ENCODE results near the gene MRPS26. TPM values are rescaled to one million over a fixed set of nuclear protein-coding genes. Genes with fewer than 3 reads are reported as not detected.

MRPS26 gene
- total and polyA plus RNA-seq, 2 of the 13 experiments (the other 11 are each of a cell fraction or from before 2014, with no cell fraction given) = 89.8 to 187 TPM

DNA sequence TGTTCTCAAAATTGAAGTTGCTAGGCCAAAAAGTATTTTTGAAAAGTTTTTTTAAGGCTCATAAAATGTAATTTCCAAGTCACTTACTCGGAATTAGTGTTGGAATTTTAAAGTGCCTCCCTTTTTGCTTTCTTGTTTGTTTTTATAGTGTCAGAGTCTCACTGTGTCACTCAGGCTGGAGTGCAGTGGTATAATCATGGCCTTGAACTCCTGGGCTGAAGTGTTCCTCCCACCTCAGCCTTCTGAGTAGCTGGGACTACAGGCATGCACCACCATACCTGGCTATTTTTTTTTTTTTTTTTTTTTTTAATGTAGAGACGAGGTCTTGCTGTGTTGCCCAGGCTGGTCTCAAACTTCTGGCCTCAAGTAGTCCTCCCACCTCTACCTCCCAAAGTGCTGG lies 42.4 kb upstream of the MRPS26 start (continued):
- no peak for TF ChIP-seq SOX6 (IDR thresholded peaks at IDR 0.05)
- TF ChIP-seq SOX6 (CRISPR knock-in tag; IDR thresholded peaks at IDR 0.05) = no peak
- no peak for TF ChIP-seq ZNF672 (CRISPR knock-in tag; IDR thresholded peaks at IDR 0.05)
- 0 out of 2 replicates have a peak, but pooled peaks have one; percentile 19 for TF ChIP-seq HOMEZ (CRISPR knock-in tag; IDR thresholded peaks at IDR 0.05; ENCODE audit: low read depth)
- no peak for TF ChIP-seq IKZF4 (CRISPR knock-in tag; IDR thresholded peaks at IDR 0.05; ENCODE audit: borderline replicate concordance, low read depth, not compliant biosample characterization)
- no peak for TF ChIP-seq NFATC3 (CRISPR knock-in tag; IDR thresholded peaks at IDR 0.05)
- TF ChIP-seq FOXK1 (CRISPR knock-in tag; IDR thresholded peaks at IDR 0.05; ENCODE audit: borderline replicate concordance, low read depth) = no peak
- no peak for TF ChIP-seq NFKB2 (CRISPR knock-in tag; IDR thresholded peaks at IDR 0.05; ENCODE audit: borderline replicate concordance)
- no peak for TF ChIP-seq GATAD1 (CRISPR knock-in tag; IDR thresholded peaks at IDR 0.05)
- TF ChIP-seq JUN (CRISPR knock-in tag; IDR thresholded peaks at IDR 0.05) = no peak
- TF ChIP-seq ZNF878 (CRISPR knock-in tag; IDR thresholded peaks at IDR 0.05) = no peak
- TF ChIP-seq ZNF382 (CRISPR knock-in tag; IDR thresholded peaks at IDR 0.05; ENCODE audit: borderline replicate concordance) = no peak
- TF ChIP-seq NFE2 (CRISPR knock-in tag; IDR thresholded peaks at IDR 0.05) = no peak
- TF ChIP-seq SMC3 (IDR thresholded peaks at IDR 0.05; ENCODE audit: low read length) = no peak
- no peak for TF ChIP-seq ZNF326 (CRISPR knock-in tag; IDR thresholded peaks at IDR 0.05; ENCODE audit: borderline replicate concordance)
- no peak for TF ChIP-seq ZNF234 (CRISPR knock-in tag; conservative IDR thresholded peaks at IDR 0.05)
- TF ChIP-seq ZBTB3 (CRISPR knock-in tag; IDR thresholded peaks at IDR 0.05; ENCODE audit: borderline replicate concordance, low read depth) = no peak
- 0 out of 2 replicates have a peak, but pooled peaks have one; percentile 28 for TF ChIP-seq HOXA3 (CRISPR knock-in tag; IDR thresholded peaks at IDR 0.05)
- peak; percentile 79 for TF ChIP-seq RARA (CRISPR knock-in tag; IDR thresholded peaks at IDR 0.05)
- no peak for TF ChIP-seq ZNF605 (CRISPR knock-in tag; IDR thresholded peaks at IDR 0.05)
- no peak for TF ChIP-seq FOXK2 (IDR thresholded peaks at IDR 0.05)
- TF ChIP-seq ZNF20 (CRISPR knock-in tag; IDR thresholded peaks at IDR 0.05) = no peak
- no peak for TF ChIP-seq ATF1 (CRISPR knock-in tag; IDR thresholded peaks at IDR 0.05)
- no peak for TF ChIP-seq TGIF2 (CRISPR knock-in tag; IDR thresholded peaks at IDR 0.05)
- TF ChIP-seq NR2F2 (IDR thresholded peaks at IDR 0.05; ENCODE audit: borderline replicate concordance, low read depth) = no peak
- no peak for TF ChIP-seq ZNF280B (CRISPR knock-in tag; IDR thresholded peaks at IDR 0.05; ENCODE audit: borderline replicate concordance)
- no peak for TF ChIP-seq ZEB1 (IDR thresholded peaks at IDR 0.05; ENCODE audit: insufficient replicate concordance, low read depth)
- TF ChIP-seq HOXA7 (CRISPR knock-in tag; IDR thresholded peaks at IDR 0.05) = no peak
